A673 (cell line): Measurements from ENCODE around the gene CHD9NB. TPM values are rescaled to one million over a fixed set of nuclear protein-coding genes. Genes with fewer than 3 reads are reported as not detected.
A peak's percentile ranks its signal among the peaks of the same experiment; 100 is the strongest.

Source experiments
- BruUV-seq: library from RNA; stranded (reverse); fragments of 400-500 nt; replicated peaks from 2 replicates; lab custom pipeline; 2021; lab: Mats Ljungman, UMichigan
- CTCF ChIA-PET: fragments of 300-600 bp; sonication (Branson Sonifier 250); formaldehyde crosslinking; loops from one replicate; lab custom pipeline; 2022; ENCODE audit warnings: antibody characterized with exemption; lab: Charles Lee
- POLR2A ChIA-PET: fragments of 300-600 bp; sonication (Branson Sonifier 250); formaldehyde crosslinking; loops from one replicate; lab custom pipeline; 2022; ENCODE audit warnings: antibody characterized with exemption; ENCODE audit not compliant: low non-redundant PET; lab: Charles Lee
- DNase-seq: peaks from one replicate; pipeline ENCODE4 v3.0.0-alpha.2; 2015; ENCODE audit warnings: low spot score
- H3K27ac ChIP-seq: fragments of 200-600 bp; sonication (generic); 2 replicates; pipeline ENCODE4 v1.5.1; 2016; ENCODE audit warnings: mixed run types, low read depth, mild to moderate bottlenecking, mixed read lengths, antibody characterized with exemption, low read length; ENCODE audit not compliant: poor library complexity, severe bottlenecking
- H3K27me3 ChIP-seq: fragments of 200-600 bp; sonication (generic); replicated peaks from 2 replicates; pipeline ENCODE4 v1.6.1; 2017; ENCODE audit warnings: mixed run types, low read depth, mild to moderate bottlenecking, mixed read lengths, antibody characterized with exemption, low read length; ENCODE audit not compliant: insufficient read depth, poor library complexity
- H3K36me3 ChIP-seq: fragments of 200-600 bp; sonication (generic); 2 replicates; pipeline ENCODE4 v1.6.1; 2016; ENCODE audit warnings: mixed run types, mild to moderate bottlenecking, mixed read lengths, antibody characterized with exemption, low read length; ENCODE audit not compliant: insufficient read depth, poor library complexity, severe bottlenecking
- H3K4me1 ChIP-seq: fragments of 200-600 bp; sonication (generic); 2 replicates; pipeline ENCODE4 v1.6.1; 2017; ENCODE audit warnings: mixed run types, mild to moderate bottlenecking, mixed read lengths, antibody characterized with exemption, low read length; ENCODE audit not compliant: insufficient read depth, poor library complexity, severe bottlenecking
- H3K4me3 ChIP-seq: fragments of 200-600 bp; sonication (generic); 2 replicates; pipeline ENCODE4 v1.5.1; 2016; ENCODE audit warnings: low read depth, mixed run types, mild to moderate bottlenecking, mixed read lengths, low read length; ENCODE audit not compliant: poor library complexity, severe bottlenecking
- H3K9me3 ChIP-seq: fragments of 200-600 bp; sonication (generic); 2 replicates; pipeline ENCODE4 v1.6.1; 2016; ENCODE audit warnings: mixed run types, low read depth, mild to moderate bottlenecking, mixed read lengths, antibody characterized with exemption, low read length; ENCODE audit not compliant: poor library complexity, severe bottlenecking
- EZH2 ChIP-seq: fragments of 200-600 bp; sonication (generic); IDR thresholded peaks from 2 replicates; pipeline ENCODE4 v1.6.1; 2017; ENCODE audit warnings: borderline replicate concordance, low read depth, mild to moderate bottlenecking, mixed read lengths, antibody characterized with exemption, low read length; ENCODE audit not compliant: poor library complexity, severe bottlenecking
- intact Hi-C: fragments of 100-400 bp; cut with micrococcal nuclease; formaldehyde crosslinking; loops from one replicate; pipeline ENCODE4 v1.10.0; 2022; ENCODE audit not compliant: unreplicated experiment
- total RNA-seq: library from RNA; stranded (reverse); gene quantifications from 2 replicates; pipeline ENCODE4 v1.2.3, GENCODE V29; 2021
- TF ChIP-seq, protein P1 (sequence below): fragments of 300-800, 200-600 bp; sonication (generic); conservative IDR thresholded peaks from 2 replicates; pipeline ENCODE4 v1.5.1; 2017; ENCODE audit warnings: low read depth, mild to moderate bottlenecking, antibody characterized with exemption, low read length, moderate library complexity, mixed read lengths

Gene CHD9NB
- total RNA-seq, 1 experiment from 2014 or later: 3.8 TPM

DNA sequence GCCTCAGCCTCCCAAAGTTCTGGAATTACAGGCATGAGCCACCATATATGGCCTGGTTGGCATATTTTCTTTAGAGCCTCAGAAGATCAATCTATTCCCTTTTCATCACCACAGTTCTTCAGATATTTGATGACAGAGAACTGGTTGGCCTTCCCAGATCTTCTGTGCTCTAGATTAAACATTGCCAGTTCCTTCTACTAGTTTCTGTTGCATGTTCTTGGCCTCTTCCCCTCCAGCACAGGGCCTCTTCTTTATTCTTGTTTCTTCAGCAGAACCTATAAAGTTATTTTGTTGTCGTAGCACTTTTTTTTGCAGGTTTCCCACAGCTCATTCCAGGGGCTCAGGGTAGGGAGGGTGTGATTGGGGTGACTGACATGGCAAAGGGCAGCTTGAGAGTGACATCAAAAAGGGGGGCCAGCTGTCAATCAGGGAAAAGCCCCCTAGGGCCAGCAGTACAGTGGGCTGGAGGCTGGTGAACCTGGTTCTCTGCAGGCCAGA, 11.4 kb upstream of the CHD9NB start:
- H3K9me3 ChIP-seq: no peaks in the 10 kb centered on the region
- H3K27ac ChIP-seq: no peak overlapping the region
- intact Hi-C loops: no loop called here
- no peak for TF ChIP-seq EZH2
- TF ChIP-seq, protein P1, sequence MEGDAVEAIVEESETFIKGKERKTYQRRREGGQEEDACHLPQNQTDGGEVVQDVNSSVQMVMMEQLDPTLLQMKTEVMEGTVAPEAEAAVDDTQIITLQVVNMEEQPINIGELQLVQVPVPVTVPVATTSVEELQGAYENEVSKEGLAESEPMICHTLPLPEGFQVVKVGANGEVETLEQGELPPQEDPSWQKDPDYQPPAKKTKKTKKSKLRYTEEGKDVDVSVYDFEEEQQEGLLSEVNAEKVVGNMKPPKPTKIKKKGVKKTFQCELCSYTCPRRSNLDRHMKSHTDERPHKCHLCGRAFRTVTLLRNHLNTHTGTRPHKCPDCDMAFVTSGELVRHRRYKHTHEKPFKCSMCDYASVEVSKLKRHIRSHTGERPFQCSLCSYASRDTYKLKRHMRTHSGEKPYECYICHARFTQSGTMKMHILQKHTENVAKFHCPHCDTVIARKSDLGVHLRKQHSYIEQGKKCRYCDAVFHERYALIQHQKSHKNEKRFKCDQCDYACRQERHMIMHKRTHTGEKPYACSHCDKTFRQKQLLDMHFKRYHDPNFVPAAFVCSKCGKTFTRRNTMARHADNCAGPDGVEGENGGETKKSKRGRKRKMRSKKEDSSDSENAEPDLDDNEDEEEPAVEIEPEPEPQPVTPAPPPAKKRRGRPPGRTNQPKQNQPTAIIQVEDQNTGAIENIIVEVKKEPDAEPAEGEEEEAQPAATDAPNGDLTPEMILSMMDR: no peak
- no TSS peak for BruUV-seq
- H3K4me3 ChIP-seq: no peak overlapping the region
- ChIA-PET CTCF (interaction anchor here (0.6 kb wide), 1 partner anchor 10 kb away, joined by 9 read pairs; no protein-coding TSS in a partner anchor), POLR2A (no interaction called here)
- peaks cover 5% of the 10 kb centered on the region for H3K4me1 ChIP-seq
- no peaks in the 10 kb centered on the region for H3K27me3 ChIP-seq
- peaks cover 7% of the 10 kb centered on the region for H3K36me3 ChIP-seq
- DNase-seq: no peak

DNA sequence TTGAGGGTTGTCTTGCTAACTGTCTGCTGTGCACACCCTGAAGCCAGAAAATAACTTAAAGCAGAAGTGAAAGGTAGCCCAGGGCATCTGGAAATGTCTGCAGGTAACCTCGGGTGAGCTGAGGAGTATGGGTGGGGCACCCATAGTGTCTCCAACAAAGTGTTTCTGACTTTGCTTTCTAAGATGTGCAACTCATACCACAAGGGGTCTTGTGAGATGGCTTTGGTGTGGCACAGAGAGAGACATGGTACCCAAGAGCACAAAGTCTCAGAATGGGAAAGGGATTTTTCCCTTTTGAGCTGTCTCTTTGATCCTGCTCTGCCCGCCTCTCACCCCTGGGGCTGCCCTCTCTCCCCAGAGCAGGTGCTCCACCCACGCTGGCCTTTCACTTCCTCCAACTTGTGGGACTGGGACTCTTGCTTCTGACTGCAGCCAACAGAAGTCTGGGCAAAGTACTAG, 9.0 kb upstream of the CHD9NB start:
- Histone ChIP-seq H3K4me1 (peaks cover 15% of the 10 kb centered on the region), H3K27ac (peak overlapping the region; percentile 24), H3K4me3 (no peak overlapping the region), H3K36me3 (no peaks in the 10 kb centered on the region), H3K27me3 (no peaks in the 10 kb centered on the region), H3K9me3 (no peaks in the 10 kb centered on the region)
- BruUV-seq: no TSS peak
- ChIA-PET POLR2A (no interaction called here), CTCF (no interaction called here)
- TF ChIP-seq, protein P1: no peak
- TF ChIP-seq EZH2: no peak
- DNase-seq: no peak
- intact Hi-C loops: no loop called here

DNA sequence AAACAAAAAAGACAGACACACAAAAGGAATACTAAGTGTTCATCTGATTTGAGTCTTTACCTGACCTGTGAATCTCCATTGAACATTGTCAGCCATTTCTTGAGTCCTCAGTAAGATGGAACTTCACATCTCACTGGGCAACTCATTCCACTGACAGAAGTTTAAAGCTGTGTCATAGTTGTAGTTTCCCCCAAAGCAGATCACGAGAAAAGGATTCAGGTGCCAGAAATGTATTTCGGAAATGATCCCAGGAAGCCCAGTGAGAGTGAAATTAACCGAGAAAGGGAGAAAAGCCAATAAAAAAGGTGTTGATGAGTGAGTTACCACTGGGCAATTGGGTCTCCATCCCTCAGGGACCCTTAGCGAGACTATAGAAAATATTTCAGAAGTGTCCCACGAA, 8.6 kb upstream of the CHD9NB start:
- no peak for DNase-seq
- Histone ChIP-seq H3K36me3 (no peaks in the 10 kb centered on the region), H3K4me3 (no peak overlapping the region), H3K4me1 (peaks cover 20% of the 10 kb centered on the region), H3K27me3 (no peaks in the 10 kb centered on the region), H3K27ac (peak overlapping the region; percentile 24), H3K9me3 (no peaks in the 10 kb centered on the region)
- ChIA-PET CTCF (no interaction called here), POLR2A (no interaction called here)
- BruUV-seq: no TSS peak
- no peak for TF ChIP-seq EZH2
- TF ChIP-seq, protein P1: no peak
- intact Hi-C loops: no loop called here
